ENCODE measurements around the gene GARNL3. TPM values are rescaled to one million over a fixed set of nuclear protein-coding genes. Genes with fewer than 3 reads are reported as not detected.

The GARNL3 gene
- total and polyA plus RNA-seq, 2 of the 13 experiments (the other 11 are each of a cell fraction or from before 2014, with no cell fraction given): 3.9 to 11.0 TPM

- TF ChIP-seq KLF12 (CRISPR knock-in tag; IDR thresholded peaks at IDR 0.05; ENCODE audit: borderline replicate concordance) (no peak), MEF2D (CRISPR knock-in tag; IDR thresholded peaks at IDR 0.05) (no peak)
Observed at GRCh38 chr9:127218818-127219217, 45.8 kb upstream of the GARNL3 start (continued).

GRCh38 chr9:127219520-127219919 is 45.1 kb upstream of the GARNL3 start:
- no TSS peak for BruUV-seq (replicated peaks)
- ATAC-seq (no peak), FAIRE-seq (no peak), DNase-seq (ENCODE audit: low spot score) (no peak)
- Histone ChIP-seq H3K9ac (ENCODE audit: insufficient read depth, low read depth, low read length) (no peak overlapping the region), H3K4me2 (ENCODE audit: low read depth, low read length) (no peak overlapping the region), H3K27me3 (ENCODE audit: control insufficient read depth in 1 of 2, insufficient read depth in 2 of 2, low read length in 2 of 2) (peaks cover 0 to 4% of the 10 kb centered on the region in 2 experiments; a peak in 2 of 5 replicates), H3K27ac (ENCODE audit: extremely low read length, insufficient read depth, low read length) (no peak overlapping the region), H4K20me1 (ENCODE audit: insufficient read depth, low read length) (no peaks in the 10 kb centered on the region), H3K9me3 (ENCODE audit: low read length) (no peaks in the 10 kb centered on the region), H3K4me3 (replicated peaks in 1 of 3; ENCODE audit: insufficient read depth in 1 of 3, low read depth in 2 of 3, low read length in 3 of 3) (no peak overlapping the region), H3K36me3 (replicated peaks in 1 of 2; ENCODE audit: control insufficient read depth in 1 of 2, insufficient read depth in 2 of 2, low read length in 2 of 2) (no peaks in the 10 kb centered on the region), H3K4me1 (ENCODE audit: insufficient read depth, low read length) (peaks cover 21% of the 10 kb centered on the region), H3K79me2 (ENCODE audit: insufficient read depth, low read length) (no peaks in the 10 kb centered on the region), H2AFZ (ENCODE audit: low read length) (no peak overlapping the region)
- POLR2A ChIA-PET: interaction anchor here (1.0 kb wide), 1 partner anchor 177 kb away, joined by 3 read pairs; no protein-coding TSS in a partner anchor
- no peak for TF ChIP-seq PCBP1 (IDR thresholded peaks at IDR 0.05; ENCODE audit: borderline replicate concordance, low read depth, low read length)
- TF ChIP-seq ZBTB20 (CRISPR knock-in tag; IDR thresholded peaks at IDR 0.05; ENCODE audit: borderline replicate concordance, low read depth): no peak
- no peak for TF ChIP-seq TOE1 (CRISPR knock-in tag; IDR thresholded peaks at IDR 0.05)
- no peak for TF ChIP-seq ZNF282 (IDR thresholded peaks at IDR 0.05; ENCODE audit: partially characterized antibody)
- TF ChIP-seq ZNF17 (CRISPR knock-in tag; IDR thresholded peaks at IDR 0.05): no peak
- no peak for TF ChIP-seq ZNF704 (CRISPR knock-in tag; IDR thresholded peaks at IDR 0.05; ENCODE audit: borderline replicate concordance)
- no peak for TF ChIP-seq PBX3 (CRISPR knock-in tag; IDR thresholded peaks at IDR 0.05; ENCODE audit: borderline replicate concordance)
- TF ChIP-seq ZNF720 (CRISPR knock-in tag; IDR thresholded peaks at IDR 0.05): no peak
- no peak for TF ChIP-seq HNRNPH1 (optimal IDR thresholded peaks at IDR 0.05; ENCODE audit: low read depth, low read length)
- TF ChIP-seq ZHX1 (CRISPR knock-in tag; IDR thresholded peaks at IDR 0.05; ENCODE audit: low read depth): no peak
- no peak for TF ChIP-seq REL (CRISPR knock-in tag; conservative IDR thresholded peaks at IDR 0.05)
- no peak for TF ChIP-seq ZNF784 (CRISPR knock-in tag; IDR thresholded peaks at IDR 0.05; ENCODE audit: borderline replicate concordance)
- no peak for TF ChIP-seq TBP (CRISPR knock-in tag; IDR thresholded peaks at IDR 0.05)
- 72% methylated on average over 6 of the region's 6 CpGs for WGBS (ENCODE audit: low lambda C conversion rate)
- in situ Hi-C loops (cut with HindIII; ENCODE audit: extremely low pct_ligation_motif_present, low pct_unique_long_range_greater_than_20kb): no loop called here
- intact Hi-C loops (cut with micrococcal nuclease; ENCODE audit: unreplicated experiment): no loop called here
- CTCF ChIA-PET (ENCODE audit: low intra/inter-chr PET ratio, low total read pairs): no interaction called here
